HCT116 (cell line): Measurements from ENCODE around the gene ANKRD44. TPM values are rescaled to one million over a fixed set of nuclear protein-coding genes. Genes with fewer than 3 reads are reported as not detected.

Experiments
- ATAC-seq: fragments of 200-7000 bp; cut with Tn5 transposase; 2 replicates; pipeline ENCODE4 v1.9.1; 2020; ENCODE audit warnings: mild to moderate bottlenecking, moderate library complexity
- BruUV-seq: library from RNA; stranded (reverse); fragments of 400-500 nt; replicated peaks from 2 replicates; lab custom pipeline; 2021; lab: Mats Ljungman, UMichigan
- CTCF ChIA-PET: fragments of 300-600 bp; sonication (Branson Sonifier 250); formaldehyde crosslinking; loops from one replicate; lab custom pipeline; 2021; ENCODE audit warnings: antibody characterized with exemption; lab: Charles Lee
- POLR2A ChIA-PET: fragments of 300-600, 350-600 bp; sonication (Branson Sonifier 250); formaldehyde crosslinking; loops from one replicate; lab custom pipeline; 2021; ENCODE audit warnings: antibody characterized with exemption; lab: Charles Lee
- RAD21 ChIA-PET, 2 experiments: fragments of 300-600 bp; sonication (Branson Sonifier 250); formaldehyde crosslinking; loops; one replicate each; lab custom pipeline; 2023; ENCODE audit warnings: low total read pairs in 2 of 2; ENCODE audit not compliant: uncharacterized antibody in 2 of 2, unreplicated experiment in 2 of 2, low non-redundant PET in 1 of 2; lab: Charles Lee
- DNase-seq: peaks from one replicate; pipeline ENCODE4 v3.0.0-alpha.2; 2010; ENCODE audit warnings: low read depth, low spot score
- H2AFZ ChIP-seq: fragments of 200-600 bp; shearing (Covaris generic), sonication (generic); 2 replicates; pipeline ENCODE4 v1.6.1; 2017; ENCODE audit warnings: low read depth, mixed run types, mixed read lengths, antibody characterized with exemption, low read length; ENCODE audit not compliant: poor library complexity, severe bottlenecking
- H3K27ac ChIP-seq: 2 replicates; pipeline ENCODE4 v1.5.1; 2012; ENCODE audit warnings: low read depth, low read length
- H3K27me3 ChIP-seq: fragments of 200-600 bp; sonication (generic); 2 replicates; pipeline ENCODE4 v1.6.1; 2016; ENCODE audit warnings: mixed run types, low read length, mixed read lengths; ENCODE audit not compliant: insufficient read depth
- H3K36me3 ChIP-seq, 2 experiments: fragments of 200-500 bp in 1 of 2; fragments of 200-600 bp in 1 of 2; sonication (Bioruptor generic) in 1 of 2; sonication (generic) in 1 of 2; 2 replicates each; pipeline versions ENCODE4 v1.5.1 to v1.6.1; 2014 to 2016; ENCODE audit warnings: low read length in 2 of 2, inconsistent platforms in 1 of 2, mixed read lengths in 1 of 2, mixed run types in 1 of 2; ENCODE audit not compliant: insufficient read depth in 2 of 2, control insufficient read depth in 1 of 2
- H3K4me1 ChIP-seq, 2 experiments: fragments of 200-600 bp in 1 of 2; sonication (generic) in 1 of 2; 2 replicates each; pipeline versions ENCODE4 v1.5.1 to v1.6.1; 2012 to 2017; ENCODE audit warnings: low read length in 2 of 2, inconsistent platforms in 1 of 2, mild to moderate bottlenecking in 1 of 2, mixed read lengths in 1 of 2, mixed run types in 1 of 2, moderate library complexity in 1 of 2; ENCODE audit not compliant: insufficient read depth in 2 of 2, control insufficient read depth in 1 of 2
- H3K4me2 ChIP-seq: fragments of 200-600 bp; sonication (generic); 2 replicates; pipeline ENCODE4 v1.6.1; 2017; ENCODE audit warnings: mixed run types, low read length, mixed read lengths
- H3K4me3 ChIP-seq, 2 experiments: fragments of 200-600 bp in 1 of 2; sonication (generic) in 1 of 2; replicated peaks in 1 of 2; 2 replicates each; pipeline ENCODE4 v1.5.1; 2011 to 2016; ENCODE audit warnings: low read length in 2 of 2, control low read depth in 1 of 2, low read depth in 1 of 2, mild to moderate bottlenecking in 1 of 2, mixed read lengths in 1 of 2, mixed run types in 1 of 2
- H3K79me2 ChIP-seq: fragments of 200-600 bp; sonication (generic); 2 replicates; pipeline ENCODE4 v1.6.1; 2017; ENCODE audit warnings: mild to moderate bottlenecking, mixed run types, low read length, moderate library complexity, mixed read lengths; ENCODE audit not compliant: insufficient read depth
- H3K9ac ChIP-seq: fragments of 200-600 bp; sonication (generic); 2 replicates; pipeline ENCODE4 v1.6.1; 2016; ENCODE audit warnings: low read length, mixed read lengths
- H3K9me2 ChIP-seq: fragments of 200-600 bp; sonication (generic), shearing (Covaris generic); 2 replicates; pipeline ENCODE4 v1.6.1; 2017; ENCODE audit warnings: mixed run types, mild to moderate bottlenecking, moderate library complexity; ENCODE audit not compliant: insufficient read depth
- H3K9me3 ChIP-seq, 2 experiments: fragments of 200-500 bp in 1 of 2; fragments of 200-600 bp in 1 of 2; sonication (Bioruptor generic) in 1 of 2; sonication (generic) in 1 of 2; 2 replicates each; pipeline ENCODE4 v1.6.1; 2014 to 2017; ENCODE audit warnings: low read length in 2 of 2, mixed read lengths in 2 of 2, inconsistent platforms in 1 of 2, low read depth in 1 of 2, mild to moderate bottlenecking in 1 of 2, mixed run types in 1 of 2, moderate library complexity in 1 of 2; ENCODE audit not compliant: control insufficient read depth in 1 of 2, insufficient read depth in 1 of 2
- H4K20me1 ChIP-seq: fragments of 200-600 bp; sonication (generic), shearing (Covaris generic); 2 replicates; pipeline ENCODE4 v1.6.1; 2017; ENCODE audit warnings: mixed run types, mild to moderate bottlenecking, moderate library complexity; ENCODE audit not compliant: insufficient read depth
- CBX3 ChIP-seq: IDR thresholded peaks from 2 replicates; pipeline ENCODE4 v1.6.1; 2012; ENCODE audit warnings: low read depth
- CEBPB ChIP-seq: IDR thresholded peaks from 2 replicates; pipeline ENCODE4 v1.6.1; 2012; ENCODE audit warnings: low read depth
- EZH2 ChIP-seq: fragments of 200-600 bp; sonication (generic); IDR thresholded peaks from 2 replicates; pipeline ENCODE4 v1.6.1; 2017; ENCODE audit warnings: antibody characterized with exemption, mixed run types
- FOSL1 ChIP-seq: IDR thresholded peaks from 2 replicates; pipeline ENCODE4 v1.6.1; 2012; ENCODE audit warnings: low read depth
- JUND ChIP-seq: IDR thresholded peaks from 2 replicates; pipeline ENCODE4 v1.6.1; 2012
- POLR2A ChIP-seq: IDR thresholded peaks from 2 replicates; pipeline ENCODE4 v1.7.0; 2011; ENCODE audit warnings: borderline replicate concordance; ENCODE audit not compliant: insufficient read depth, insufficient read length; ENCODE audit errors: extremely low read depth
- POLR2AphosphoS5 ChIP-seq: IDR thresholded peaks from 2 replicates; pipeline ENCODE4 v1.6.1; 2011; ENCODE audit warnings: mild to moderate bottlenecking, low read depth, low read length, moderate library complexity
- RAD21 ChIP-seq: IDR thresholded peaks from 2 replicates; pipeline ENCODE4 v1.6.1; 2012; ENCODE audit warnings: low read depth, mild to moderate bottlenecking
- SP1 ChIP-seq: IDR thresholded peaks from 2 replicates; pipeline ENCODE4 v1.6.1; 2012; ENCODE audit warnings: low read depth
- SRF ChIP-seq: IDR thresholded peaks from 2 replicates; pipeline ENCODE4 v1.6.1; 2012; ENCODE audit warnings: low read depth
- TCF7L2 ChIP-seq: IDR thresholded peaks from 2 replicates; pipeline ENCODE4 v1.7.0; 2011; ENCODE audit warnings: borderline replicate concordance, inconsistent platforms; ENCODE audit not compliant: insufficient read depth, insufficient read length; ENCODE audit errors: extremely low read depth
- YY1 ChIP-seq: IDR thresholded peaks from 2 replicates; pipeline ENCODE4 v1.6.1; 2011; ENCODE audit warnings: low read length, low read depth, moderate library complexity, mild to moderate bottlenecking; ENCODE audit not compliant: insufficient replicate concordance; ENCODE audit errors: extremely low read depth
- ZFX ChIP-seq: fragments of 450-650 bp; IDR thresholded peaks from 2 replicates; pipeline ENCODE4 v1.6.1; 2017
- ZNF274 ChIP-seq: fragments of 200-500 bp; sonication (Bioruptor generic); IDR thresholded peaks from 2 replicates; pipeline ENCODE4 v1.6.1; 2014; ENCODE audit warnings: mild to moderate bottlenecking, low read depth, low read length, inconsistent platforms
- intact Hi-C: fragments of 100-400 bp; cut with micrococcal nuclease; formaldehyde crosslinking; loops from 2 replicates; pipeline ENCODE4 v1.10.0; 2022
- total RNA-seq: library from RNA; stranded (reverse); gene quantifications from one replicate; pipeline ENCODE4 v1.2.1, GENCODE V29; 2021; ENCODE audit not compliant: unreplicated experiment
- TF ChIP-seq, protein P1 (sequence below): IDR thresholded peaks from 2 replicates; pipeline ENCODE4 v1.6.1; 2012; ENCODE audit warnings: low read depth
- TF ChIP-seq, protein P2 (sequence below), 3 experiments: fragments of 200-600 bp in 1 of 3; sonication (generic) in 1 of 3; IDR thresholded peaks in 2 of 3; conservative IDR thresholded peaks in 1 of 3; 2 replicates each; pipeline ENCODE4 v1.5.1; 2012 to 2017; ENCODE audit warnings: low read depth in 2 of 3, low read length in 2 of 3, antibody characterized with exemption in 1 of 3, borderline replicate concordance in 1 of 3, control low read depth in 1 of 3, mild to moderate bottlenecking in 1 of 3, mixed read lengths in 1 of 3, mixed run types in 1 of 3, moderate library complexity in 1 of 3; ENCODE audit not compliant: insufficient read depth in 1 of 3
- TF ChIP-seq, protein P3 (sequence below): IDR thresholded peaks from 2 replicates; pipeline ENCODE4 v1.6.1; 2012
- TF ChIP-seq, protein P4 (sequence below): IDR thresholded peaks from 2 replicates; pipeline ENCODE4 v1.6.1; 2011; ENCODE audit warnings: mild to moderate bottlenecking, low read length, moderate library complexity; ENCODE audit not compliant: insufficient replicate concordance; ENCODE audit errors: extremely low read depth
- TF ChIP-seq, protein P5 (sequence below): IDR thresholded peaks from 2 replicates; pipeline ENCODE4 v1.6.1; 2012

Gene ANKRD44
- total RNA-seq, 1 experiment from 2014 or later, result 2.7 TPM

DNA sequence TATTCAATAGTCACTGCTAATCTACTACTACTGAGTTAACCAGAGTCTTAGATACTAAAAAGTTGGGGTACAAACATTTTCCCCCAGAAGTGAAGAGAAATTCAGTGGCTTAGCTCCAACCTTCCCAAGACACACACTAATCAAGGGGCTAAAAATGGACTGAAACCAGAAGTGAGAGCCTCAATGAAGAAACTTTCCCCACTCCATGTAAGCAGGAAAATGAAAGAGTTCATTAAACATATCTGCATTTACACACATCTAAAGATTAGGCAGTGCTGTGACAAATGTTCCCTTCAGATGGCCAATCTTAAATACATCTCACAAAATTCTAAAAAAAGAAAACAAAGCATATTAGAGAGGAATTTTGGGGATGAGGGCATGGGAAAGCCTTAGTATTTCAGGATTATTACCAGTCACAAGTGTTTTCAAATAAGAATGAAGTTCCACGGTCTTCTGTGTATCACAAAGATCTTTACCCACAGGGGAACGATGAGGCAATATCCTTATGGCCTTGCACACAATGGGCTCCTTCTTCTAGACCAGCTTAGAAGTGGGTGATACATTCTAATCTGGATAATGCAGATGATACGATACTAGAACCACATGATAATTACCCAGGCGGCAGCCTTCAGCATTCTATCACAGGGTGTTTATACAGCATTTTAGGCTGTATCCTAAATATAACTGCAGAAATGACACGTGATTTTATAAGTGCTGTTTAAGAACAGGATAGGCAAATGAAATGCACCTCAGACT, 17.1 kb downstream of the ANKRD44 start:
- no TSS peak for BruUV-seq
- ATAC-seq, result no peak

More for the DNA sequence above, 17.1 kb downstream of the ANKRD44 start:
- ChIA-PET POLR2A (no interaction called here), RAD21 (no interaction called here), CTCF (no interaction called here)
- TF ChIP-seq, protein P1, sequence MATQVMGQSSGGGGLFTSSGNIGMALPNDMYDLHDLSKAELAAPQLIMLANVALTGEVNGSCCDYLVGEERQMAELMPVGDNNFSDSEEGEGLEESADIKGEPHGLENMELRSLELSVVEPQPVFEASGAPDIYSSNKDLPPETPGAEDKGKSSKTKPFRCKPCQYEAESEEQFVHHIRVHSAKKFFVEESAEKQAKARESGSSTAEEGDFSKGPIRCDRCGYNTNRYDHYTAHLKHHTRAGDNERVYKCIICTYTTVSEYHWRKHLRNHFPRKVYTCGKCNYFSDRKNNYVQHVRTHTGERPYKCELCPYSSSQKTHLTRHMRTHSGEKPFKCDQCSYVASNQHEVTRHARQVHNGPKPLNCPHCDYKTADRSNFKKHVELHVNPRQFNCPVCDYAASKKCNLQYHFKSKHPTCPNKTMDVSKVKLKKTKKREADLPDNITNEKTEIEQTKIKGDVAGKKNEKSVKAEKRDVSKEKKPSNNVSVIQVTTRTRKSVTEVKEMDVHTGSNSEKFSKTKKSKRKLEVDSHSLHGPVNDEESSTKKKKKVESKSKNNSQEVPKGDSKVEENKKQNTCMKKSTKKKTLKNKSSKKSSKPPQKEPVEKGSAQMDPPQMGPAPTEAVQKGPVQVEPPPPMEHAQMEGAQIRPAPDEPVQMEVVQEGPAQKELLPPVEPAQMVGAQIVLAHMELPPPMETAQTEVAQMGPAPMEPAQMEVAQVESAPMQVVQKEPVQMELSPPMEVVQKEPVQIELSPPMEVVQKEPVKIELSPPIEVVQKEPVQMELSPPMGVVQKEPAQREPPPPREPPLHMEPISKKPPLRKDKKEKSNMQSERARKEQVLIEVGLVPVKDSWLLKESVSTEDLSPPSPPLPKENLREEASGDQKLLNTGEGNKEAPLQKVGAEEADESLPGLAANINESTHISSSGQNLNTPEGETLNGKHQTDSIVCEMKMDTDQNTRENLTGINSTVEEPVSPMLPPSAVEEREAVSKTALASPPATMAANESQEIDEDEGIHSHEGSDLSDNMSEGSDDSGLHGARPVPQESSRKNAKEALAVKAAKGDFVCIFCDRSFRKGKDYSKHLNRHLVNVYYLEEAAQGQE, result no peak
- no peak for TF ChIP-seq JUND
- TF ChIP-seq FOSL1, result no peak
- no peak for TF ChIP-seq RAD21
- TF ChIP-seq ZNF274, result no peak
- TF ChIP-seq CEBPB, result no peak
- TF ChIP-seq EZH2, result no peak
- no peak for TF ChIP-seq CBX3
- no peak for TF ChIP-seq POLR2A
- no peak for TF ChIP-seq ZFX
- TF ChIP-seq, protein P2, sequence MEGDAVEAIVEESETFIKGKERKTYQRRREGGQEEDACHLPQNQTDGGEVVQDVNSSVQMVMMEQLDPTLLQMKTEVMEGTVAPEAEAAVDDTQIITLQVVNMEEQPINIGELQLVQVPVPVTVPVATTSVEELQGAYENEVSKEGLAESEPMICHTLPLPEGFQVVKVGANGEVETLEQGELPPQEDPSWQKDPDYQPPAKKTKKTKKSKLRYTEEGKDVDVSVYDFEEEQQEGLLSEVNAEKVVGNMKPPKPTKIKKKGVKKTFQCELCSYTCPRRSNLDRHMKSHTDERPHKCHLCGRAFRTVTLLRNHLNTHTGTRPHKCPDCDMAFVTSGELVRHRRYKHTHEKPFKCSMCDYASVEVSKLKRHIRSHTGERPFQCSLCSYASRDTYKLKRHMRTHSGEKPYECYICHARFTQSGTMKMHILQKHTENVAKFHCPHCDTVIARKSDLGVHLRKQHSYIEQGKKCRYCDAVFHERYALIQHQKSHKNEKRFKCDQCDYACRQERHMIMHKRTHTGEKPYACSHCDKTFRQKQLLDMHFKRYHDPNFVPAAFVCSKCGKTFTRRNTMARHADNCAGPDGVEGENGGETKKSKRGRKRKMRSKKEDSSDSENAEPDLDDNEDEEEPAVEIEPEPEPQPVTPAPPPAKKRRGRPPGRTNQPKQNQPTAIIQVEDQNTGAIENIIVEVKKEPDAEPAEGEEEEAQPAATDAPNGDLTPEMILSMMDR (IDR thresholded peaks at IDR 0.05 in 2 of 3, conservative IDR thresholded peaks at IDR 0.05 in 1 of 3; ENCODE audit: borderline replicate concordance in 1 of 3, insufficient read depth in 1 of 3, low read depth in 2 of 3, low read length in 2 of 3), result no peak
- TF ChIP-seq SRF, result no peak
- TF ChIP-seq SP1, result no peak
- TF ChIP-seq, protein P3, sequence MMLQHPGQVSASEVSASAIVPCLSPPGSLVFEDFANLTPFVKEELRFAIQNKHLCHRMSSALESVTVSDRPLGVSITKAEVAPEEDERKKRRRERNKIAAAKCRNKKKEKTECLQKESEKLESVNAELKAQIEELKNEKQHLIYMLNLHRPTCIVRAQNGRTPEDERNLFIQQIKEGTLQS, result no peak
- no peak for TF ChIP-seq TCF7L2
- no peak for TF ChIP-seq YY1
- TF ChIP-seq, protein P4, sequence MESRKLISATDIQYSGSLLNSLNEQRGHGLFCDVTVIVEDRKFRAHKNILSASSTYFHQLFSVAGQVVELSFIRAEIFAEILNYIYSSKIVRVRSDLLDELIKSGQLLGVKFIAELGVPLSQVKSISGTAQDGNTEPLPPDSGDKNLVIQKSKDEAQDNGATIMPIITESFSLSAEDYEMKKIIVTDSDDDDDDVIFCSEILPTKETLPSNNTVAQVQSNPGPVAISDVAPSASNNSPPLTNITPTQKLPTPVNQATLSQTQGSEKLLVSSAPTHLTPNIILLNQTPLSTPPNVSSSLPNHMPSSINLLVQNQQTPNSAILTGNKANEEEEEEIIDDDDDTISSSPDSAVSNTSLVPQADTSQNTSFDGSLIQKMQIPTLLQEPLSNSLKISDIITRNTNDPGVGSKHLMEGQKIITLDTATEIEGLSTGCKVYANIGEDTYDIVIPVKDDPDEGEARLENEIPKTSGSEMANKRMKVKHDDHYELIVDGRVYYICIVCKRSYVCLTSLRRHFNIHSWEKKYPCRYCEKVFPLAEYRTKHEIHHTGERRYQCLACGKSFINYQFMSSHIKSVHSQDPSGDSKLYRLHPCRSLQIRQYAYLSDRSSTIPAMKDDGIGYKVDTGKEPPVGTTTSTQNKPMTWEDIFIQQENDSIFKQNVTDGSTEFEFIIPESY, result no peak
- no peak for TF ChIP-seq POLR2AphosphoS5
- TF ChIP-seq, protein P5, sequence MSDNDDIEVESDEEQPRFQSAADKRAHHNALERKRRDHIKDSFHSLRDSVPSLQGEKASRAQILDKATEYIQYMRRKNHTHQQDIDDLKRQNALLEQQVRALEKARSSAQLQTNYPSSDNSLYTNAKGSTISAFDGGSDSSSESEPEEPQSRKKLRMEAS, result no peak
- Histone ChIP-seq H3K4me3 (no peak overlapping the region), H3K9ac (no peak overlapping the region), H3K36me3 (no peaks in the 10 kb centered on the region), H3K9me3 (no peaks in the 10 kb centered on the region), H3K4me2 (no peak overlapping the region), H3K27me3 (no peaks in the 10 kb centered on the region), H3K27ac (no peak overlapping the region), H2AFZ (no peak overlapping the region), H3K79me2 (no peaks in the 10 kb centered on the region), H4K20me1 (no peaks in the 10 kb centered on the region), H3K4me1 (no peaks in the 10 kb centered on the region), H3K9me2 (no peaks in the 10 kb centered on the region)
- DNase-seq, result no peak
- intact Hi-C loops, result no loop called here
